Stimulated activated CD4-positive, alpha-beta T cell treated with anti-CD3 and anti-CD28 coated beads, Interleukin-4, amount 100 ng/mL, for 48 hours (primary cell): ENCODE measurements around the gene LSAMP.

Experiments used
- DNase-seq, 2 donors: peaks; one replicate each; pipeline ENCODE4 v3.0.0-alpha.2; 2020; ENCODE audit warnings: low read depth in 2 of 2

Gene LSAMP

DNA sequence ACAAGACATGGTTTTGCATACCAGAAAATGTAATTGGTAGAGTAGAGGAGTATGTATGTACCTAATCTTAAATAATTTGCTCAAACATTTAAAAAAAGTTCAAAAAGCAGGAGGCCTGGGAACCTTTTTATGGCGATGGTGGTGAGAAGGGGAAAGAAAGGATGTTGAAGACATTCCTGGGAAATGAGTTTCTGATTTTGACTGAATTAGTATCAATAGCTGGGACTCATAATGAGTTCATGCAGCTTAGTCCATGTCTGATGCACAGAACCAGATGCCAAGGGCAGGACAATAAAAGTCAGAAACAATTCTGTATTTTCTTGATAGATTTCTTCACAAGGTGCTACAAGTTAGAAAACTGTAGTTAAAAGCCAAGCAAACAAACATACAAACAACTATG, 426.6 kb downstream of the LSAMP start:
- DNase-seq, result no peak

DNA sequence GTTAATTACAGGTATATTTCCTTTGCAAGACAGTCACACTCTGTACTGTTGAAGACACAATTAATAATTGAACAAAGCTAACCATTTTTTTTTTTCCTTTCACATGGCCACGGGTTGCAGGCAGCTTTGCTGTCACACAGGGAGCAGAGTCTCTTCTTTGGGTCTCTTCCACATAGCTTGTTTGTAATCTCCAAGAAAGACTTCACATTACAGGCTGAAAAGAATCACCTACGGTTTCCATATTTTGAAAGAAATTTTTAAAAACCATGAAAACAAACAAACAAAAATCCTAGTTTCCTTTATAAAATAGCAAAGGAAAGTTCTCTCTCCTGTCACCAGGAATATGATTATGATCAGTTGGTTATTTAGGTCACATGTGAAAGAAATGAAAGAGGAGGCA, 429.4 kb downstream of the LSAMP start:
- DNase-seq, result no peak

DNA sequence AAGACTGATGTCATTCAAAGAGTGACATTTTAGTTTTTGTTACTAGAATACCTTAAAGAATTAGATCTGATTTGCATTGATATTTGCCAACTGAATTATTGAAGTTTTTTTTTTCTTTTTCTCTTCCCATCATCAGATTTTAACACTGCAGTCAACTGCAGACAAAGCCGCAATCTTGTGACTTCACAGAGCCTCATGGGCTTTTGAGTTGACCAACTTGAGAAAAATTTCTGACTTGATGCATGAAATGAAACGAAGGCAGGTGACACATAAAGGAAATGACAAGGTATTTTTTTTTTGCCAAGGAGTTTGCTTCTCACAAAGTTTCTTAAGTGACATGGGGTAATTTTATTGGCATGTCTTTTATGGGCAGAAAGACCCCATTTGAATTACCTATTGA, 438.3 kb downstream of the LSAMP start:
- no peak for DNase-seq

DNA sequence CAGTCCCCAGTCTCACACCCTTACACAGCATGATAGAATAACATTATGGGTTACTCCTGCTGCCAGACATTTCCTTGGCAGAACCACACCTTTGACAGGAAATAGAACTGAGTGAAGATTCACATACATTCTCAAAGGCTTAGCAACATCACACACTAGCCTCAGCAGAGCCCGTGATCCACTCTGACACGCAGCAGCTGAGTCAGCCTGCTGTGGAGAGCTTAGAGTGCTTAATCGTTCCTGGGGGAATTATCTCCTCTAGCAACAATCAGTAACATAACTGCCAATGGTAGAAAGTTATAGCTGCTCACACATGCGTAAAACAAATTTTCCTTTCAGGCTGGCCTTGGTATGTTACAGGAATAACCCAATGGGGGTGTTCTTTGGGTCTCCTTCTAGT, 439.9 kb downstream of the LSAMP start:
- no peak for DNase-seq

DNA sequence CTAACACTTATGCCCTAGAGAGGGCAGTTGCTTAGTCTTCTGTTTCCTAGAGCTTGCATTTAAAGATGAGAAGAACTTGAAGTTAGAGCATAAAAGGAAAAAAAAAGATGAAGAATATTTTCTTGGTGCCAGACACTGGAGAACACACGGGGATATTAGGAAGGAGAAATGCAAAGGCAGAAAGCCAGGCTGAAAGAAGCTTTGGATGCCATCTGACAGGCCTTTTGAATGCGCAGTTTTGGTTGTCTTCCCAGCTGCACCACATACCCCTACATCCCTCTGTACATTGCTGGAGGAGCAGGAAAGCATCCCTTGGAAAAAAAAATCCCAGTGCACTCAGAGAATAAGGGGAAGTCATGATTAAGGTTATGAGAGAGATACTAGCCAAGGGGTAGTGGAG, 443.1 kb downstream of the LSAMP start:
- no peak for DNase-seq

DNA sequence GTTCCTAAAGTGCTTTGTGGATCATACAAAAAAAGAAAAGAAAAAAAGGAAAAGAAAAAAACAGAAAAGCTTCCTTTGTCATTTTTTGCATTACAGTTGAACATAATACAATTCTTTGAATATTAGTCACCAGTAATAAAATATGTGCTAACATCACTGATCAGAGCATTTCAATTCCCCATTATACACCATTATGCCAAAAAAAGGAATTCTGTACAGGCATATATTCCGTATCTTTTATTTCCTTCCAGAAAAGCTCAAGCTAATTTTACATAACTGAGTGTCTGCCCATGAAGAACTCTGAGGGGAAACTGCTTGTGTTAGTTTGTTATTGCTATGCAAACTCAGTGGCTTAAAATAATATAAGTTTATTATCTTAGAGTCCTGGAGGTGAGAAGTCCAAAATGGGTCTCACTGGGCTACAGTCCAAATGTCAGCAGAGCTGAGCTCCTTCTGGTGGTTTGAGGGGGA, 444.1 kb downstream of the LSAMP start:
- DNase-seq, result no peak

DNA sequence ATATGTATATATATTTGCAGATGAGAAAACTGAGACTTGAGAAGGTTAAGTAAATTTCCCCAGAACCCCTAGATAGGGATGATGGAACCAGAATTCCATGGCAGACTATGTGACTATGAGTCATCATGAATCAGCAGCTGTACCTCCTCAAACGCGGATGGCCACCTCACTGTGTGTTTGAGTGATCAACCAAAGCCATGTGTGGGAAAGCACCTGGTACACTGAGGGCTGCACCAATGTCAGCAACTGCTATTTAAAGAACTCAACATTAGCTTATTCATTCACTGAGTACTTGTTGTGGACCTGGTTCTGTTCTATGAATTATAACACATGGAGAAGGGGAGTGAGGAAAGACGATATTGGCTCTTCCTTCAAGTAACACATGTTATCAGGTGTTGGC, 445.0 kb downstream of the LSAMP start:
- DNase-seq, result no peak

DNA sequence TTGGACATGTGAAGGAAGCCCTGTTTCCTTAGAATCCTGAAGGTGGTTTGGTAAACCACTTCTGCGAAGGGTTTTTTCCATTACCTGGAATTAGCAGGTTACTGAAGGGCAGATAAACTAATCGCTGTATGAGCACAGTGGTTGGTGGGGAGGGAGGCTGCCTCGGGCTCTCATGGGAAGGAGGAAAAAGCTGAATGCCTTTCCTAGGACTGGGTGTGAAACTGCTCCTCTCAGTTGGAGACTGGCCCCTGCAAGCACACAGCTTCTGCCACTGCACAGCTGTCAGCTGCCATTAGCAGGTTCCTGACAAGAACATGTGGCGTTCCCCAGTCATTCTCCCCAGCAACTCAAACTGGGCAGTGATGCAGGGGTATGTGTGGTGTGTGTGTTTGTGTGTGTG, 445.7 kb downstream of the LSAMP start:
- no peak for DNase-seq

DNA sequence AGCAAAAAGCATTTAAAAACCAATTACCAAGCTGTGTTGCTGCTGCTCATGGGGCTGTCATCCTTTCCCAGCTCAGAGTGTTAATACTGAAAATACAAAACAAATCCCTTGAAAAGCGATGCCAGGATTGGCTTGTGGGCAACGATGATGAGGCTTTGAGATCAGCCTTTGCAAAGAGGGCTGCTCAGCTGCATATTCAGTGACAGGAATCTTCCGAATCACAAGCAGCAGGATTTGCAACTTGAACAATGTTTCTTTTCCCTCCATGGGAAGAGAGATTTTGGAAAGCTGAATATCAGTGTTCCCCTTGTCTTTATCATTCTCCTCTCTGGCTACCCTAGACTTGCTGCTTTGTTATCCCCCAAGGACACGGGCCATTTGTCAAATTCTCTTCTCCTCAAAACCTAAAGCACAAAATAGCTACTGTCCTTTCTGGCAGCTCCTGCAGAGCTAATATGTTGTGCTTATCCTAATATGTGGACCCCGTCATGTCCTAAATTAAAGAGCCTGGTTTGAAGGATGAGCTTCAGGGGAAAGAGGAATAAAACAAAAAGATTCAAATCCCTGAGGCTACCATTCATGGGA, 446.2 kb downstream of the LSAMP start:
- DNase-seq, result no peak

DNA sequence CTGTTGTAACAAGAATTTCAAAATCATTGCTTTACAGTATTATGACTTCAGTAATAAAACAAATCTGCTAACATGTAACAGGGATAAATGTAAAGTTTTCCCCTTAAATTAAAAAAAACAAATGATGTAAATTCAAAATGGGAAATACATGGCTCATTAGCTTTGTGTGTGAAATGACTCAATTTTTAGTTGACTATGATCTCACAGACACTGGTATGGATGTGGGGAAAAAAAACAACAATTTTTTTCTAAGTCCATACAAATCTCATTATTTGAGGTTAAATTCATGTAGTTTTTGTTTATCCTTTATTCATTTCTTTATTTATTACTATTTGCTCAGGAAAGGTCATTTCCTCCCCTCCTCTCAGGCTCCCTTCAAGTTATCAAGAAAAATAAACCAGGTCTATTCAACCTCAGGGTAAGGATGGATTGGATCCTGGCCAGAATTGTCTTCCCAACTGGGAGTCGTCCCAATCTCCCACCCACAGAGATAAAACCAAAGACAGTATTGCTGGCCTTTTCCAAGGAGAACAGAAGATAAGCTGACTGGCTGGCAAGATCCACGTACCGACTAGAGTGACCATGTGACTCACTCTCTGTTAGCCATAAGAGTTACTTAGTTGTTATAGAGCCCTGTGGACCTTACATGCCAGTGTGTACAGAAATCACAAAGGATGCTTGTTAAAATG, 448.7 kb downstream of the LSAMP start:
- no peak for DNase-seq

DNA sequence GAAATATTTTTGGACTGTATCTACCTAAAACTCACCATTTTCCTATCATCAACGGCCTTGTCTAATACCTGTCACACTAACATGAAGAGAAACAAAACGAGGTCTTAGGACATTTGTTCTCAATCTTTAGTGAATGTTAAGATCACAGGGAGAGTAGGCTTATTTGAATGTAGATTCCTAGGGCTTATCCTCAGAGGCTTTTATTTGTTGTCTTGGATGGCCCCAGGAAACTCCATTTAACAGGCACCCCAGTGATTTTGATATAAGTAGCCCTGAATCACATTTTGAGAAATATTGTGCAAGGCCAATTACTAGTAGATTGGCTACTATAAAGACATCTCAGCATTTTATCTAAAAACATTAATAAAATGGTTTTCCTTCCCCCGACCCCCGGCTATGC, 454.6 kb downstream of the LSAMP start:
- DNase-seq, result no peak

DNA sequence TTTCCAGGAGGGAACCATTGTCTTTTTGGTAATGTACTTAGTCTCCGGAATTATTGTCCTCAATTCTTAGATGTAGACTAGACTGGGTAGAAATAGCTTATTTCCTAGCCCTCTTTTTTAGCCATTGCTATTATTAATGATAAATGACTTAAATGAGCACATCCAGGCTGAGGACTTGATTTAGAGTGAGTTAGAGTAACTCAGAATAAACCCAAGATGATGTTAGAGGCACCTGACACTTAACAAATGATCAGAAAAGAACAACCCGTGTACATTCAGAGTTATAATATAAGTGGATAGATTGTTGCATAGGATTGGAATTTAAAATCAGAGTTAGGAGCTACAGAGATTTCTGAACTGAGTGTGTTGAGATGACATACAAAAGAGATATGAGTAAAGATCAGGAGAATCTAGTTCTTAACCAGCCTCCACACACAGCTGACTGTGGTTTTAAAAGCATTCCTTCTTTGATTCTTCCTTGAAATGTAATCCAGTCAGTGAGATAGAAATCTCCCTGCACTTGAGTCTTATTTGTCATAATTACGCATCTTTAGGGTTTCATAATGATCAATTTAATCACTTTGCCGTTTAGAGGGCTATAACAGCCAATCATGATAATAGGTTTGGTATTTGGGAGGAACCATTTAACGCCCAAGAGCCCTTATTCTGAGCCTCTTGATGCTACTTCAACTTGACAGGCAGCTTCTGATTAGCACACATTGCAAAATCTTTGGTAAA, 455.4 kb downstream of the LSAMP start:
- DNase-seq, result no peak

DNA sequence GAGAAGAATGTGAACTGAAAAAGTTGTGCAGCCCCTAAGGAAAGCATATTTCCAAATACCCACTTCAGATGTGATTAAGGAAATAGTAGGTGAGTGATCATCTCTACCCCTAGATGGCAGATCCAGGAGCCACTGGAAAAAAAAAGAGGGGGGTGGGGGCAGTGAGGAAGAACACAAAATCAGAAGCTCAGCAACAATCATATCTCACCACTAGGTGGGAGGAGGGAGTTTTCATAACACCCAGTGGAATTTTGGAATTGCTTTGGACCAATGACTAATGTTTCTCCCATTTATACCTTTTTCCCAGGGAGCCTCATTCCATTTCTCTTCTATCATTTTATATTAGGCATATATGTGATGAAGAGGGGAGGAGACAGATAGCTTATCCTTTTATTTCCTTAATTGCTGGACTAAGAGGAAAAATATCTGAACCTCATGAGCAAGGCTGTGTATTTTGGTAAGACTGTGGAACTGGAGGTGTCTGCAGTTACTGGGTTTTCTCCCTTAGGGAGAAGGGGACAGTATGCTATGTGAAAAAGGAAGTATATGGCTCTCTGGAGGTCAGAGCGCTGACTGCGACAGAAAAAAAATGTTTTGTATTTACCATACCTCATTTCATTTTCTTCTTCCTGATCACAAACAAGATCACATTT, 458.6 kb downstream of the LSAMP start:
- DNase-seq, result no peak

DNA sequence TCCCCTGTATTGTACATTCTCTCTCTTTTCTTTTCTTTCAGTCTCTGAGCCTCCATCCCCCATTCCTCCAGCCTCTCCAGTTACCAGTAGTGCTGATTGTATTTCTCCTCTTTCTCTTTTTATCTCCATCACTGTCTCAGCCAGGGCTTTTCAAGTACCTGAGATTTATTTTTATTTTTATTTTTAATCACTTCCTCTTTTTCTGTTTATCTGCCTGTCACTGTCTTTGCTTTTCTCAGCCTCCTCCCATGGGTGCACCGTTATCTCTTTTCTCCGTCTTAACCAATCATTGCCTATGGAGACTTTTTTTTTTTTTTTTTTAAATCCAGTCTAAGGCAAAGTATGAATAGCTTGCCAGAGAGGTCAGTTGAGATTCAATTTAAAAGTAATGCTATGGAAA, 462.7 kb downstream of the LSAMP start:
- no peak for DNase-seq

DNA sequence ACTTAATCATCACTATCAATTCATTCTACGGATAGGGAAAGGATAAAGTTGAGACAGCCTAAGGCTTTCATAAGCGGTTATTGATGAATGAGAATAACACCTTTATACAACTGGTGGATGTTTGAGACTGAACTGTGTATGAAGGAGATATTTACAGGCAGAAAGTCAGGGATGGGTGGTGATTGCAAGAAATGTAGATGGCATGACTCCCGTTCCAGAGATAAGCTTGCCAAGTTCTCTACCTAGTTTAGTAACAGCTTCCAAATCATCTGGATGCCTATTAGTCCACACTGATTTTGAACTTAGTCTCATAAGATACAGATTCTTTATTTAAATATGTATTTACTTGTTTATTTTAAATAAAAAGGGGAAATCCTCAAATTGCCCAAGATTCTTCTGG, 463.2 kb downstream of the LSAMP start:
- DNase-seq, result no peak

DNA sequence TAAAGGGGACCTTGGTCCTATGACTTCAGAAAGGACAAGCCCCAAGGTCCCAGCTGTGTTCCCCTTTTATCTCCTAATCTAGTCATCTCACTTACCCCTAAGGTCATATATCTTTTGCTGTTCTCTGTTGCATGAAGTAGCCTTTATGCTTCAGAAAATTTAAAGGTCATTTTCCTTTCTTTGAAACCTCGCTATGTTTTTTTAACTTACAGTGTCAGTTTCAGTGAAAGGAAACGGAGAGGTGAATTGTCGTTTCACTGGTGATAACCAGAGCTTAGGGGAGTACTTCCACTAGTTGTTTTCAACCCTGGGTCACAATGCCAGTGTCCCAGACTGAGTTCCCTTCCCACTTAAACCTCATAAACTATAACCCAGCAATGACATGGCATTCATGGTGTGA, 464.6 kb downstream of the LSAMP start:
- DNase-seq, result no peak

DNA sequence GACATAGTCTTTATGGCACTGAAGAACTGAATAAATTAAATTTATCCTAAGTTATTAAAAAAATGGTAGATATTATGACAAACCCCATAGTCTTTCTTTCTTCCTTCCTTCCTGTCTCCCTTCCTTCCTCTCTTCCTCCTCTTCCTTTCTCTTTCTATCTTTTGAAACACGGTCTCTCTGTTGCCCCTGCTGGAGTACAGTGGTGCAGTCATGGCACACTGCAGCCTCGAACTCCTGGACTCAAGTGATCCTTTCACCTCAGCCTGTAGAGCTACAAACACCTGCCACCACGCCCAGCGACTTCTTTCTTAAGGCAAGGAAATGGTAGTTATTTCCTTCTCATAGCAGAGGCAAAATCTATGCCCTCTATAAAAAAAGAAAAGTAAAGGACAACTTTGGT, 467.4 kb downstream of the LSAMP start:
- DNase-seq, result no peak

DNA sequence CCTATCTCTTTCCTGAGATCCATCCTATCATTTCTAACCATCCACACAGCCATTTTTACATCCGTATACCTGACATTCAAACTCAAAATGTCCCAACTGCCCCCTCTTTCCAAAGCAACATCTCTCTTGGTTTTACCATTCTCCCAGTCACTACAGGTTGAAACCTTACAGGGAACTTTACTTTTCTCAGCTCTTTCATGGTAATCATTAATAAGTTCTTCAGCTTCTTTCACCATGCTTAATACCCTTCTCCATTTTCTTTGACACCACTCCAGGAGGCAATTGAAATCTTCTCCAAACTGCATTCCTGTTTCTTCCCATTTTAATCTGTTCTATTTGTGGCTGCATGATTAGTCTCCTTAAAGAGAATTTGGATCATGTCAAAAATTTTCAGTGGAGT, 469.5 kb downstream of the LSAMP start:
- no peak for DNase-seq

DNA sequence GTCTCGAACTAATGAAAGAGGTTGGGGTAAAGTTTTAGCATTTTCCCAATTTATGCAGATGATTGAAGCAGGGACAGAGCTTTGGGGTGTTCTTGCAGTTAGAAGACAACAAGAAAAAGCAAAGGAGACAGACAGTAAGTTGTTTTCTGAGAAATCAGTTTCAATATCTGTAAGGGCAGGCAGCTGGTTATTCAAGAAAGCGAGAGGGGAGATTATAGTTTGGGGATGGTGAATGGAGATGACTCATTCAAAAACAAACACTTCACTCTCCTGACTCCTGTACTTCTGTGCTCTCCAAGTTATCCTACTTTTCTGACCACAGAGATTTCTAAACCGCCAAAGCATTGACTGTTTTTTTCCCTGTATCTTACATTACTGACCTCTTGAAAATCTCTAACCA, 469.9 kb downstream of the LSAMP start:
- DNase-seq, result no peak

DNA sequence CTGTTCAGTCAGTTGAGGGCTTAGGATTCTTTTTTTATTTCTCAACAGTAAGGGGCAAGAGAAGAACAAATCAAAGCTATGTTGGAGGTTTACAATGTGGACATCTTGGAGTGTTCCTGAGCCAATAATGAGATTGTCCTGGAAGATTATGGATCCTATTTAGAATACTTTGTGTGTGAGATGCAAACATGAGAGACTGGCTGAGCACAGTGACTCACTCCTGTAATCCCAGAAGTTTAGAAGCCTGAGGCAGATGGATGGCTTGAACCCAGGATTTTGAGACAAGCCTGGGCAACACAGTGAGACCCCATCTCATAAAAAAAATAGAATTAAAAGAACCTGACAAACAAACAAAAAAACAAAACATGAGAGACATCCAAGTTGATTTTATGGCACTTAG, 470.3 kb downstream of the LSAMP start:
- no peak for DNase-seq

DNA sequence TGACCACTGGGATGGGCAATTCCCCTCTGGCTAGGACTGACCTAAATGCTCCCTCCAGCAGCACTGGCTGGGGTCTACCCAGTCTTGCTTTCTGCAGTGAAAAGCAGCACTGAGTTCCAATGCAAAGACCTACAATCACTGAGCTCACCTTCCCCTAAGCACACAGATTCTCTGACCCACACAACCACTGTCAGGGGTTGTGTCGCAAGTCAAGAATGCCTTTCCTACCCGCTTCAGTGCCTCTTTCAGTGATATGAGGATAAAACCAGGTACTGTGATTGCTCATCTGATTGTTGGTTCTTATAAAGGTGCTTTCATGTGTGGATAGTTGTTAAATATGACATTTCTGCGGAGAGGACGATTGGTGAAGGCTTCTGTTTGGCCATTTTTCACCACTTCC, 476.4 kb downstream of the LSAMP start:
- DNase-seq, result no peak

DNA sequence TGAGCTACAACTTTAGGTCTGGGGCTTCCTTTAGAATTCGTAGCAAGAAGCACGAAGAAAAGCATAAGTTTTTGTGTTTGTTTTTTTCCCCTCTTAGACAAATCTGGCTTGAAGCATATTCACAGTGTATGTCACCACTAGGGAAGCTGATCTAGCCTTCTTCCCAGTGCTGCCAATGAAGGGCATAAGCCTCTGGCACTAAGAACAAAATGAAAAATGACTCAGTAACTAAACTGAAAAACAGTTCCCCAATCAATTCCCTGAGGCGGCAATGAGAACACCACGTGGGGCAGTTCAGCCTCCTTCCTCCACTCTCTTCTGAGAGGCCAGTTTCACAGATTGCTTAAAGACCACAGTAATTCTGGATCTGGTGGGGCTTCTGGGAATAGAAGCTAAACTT, 483.9 kb downstream of the LSAMP start:
- no peak for DNase-seq

DNA sequence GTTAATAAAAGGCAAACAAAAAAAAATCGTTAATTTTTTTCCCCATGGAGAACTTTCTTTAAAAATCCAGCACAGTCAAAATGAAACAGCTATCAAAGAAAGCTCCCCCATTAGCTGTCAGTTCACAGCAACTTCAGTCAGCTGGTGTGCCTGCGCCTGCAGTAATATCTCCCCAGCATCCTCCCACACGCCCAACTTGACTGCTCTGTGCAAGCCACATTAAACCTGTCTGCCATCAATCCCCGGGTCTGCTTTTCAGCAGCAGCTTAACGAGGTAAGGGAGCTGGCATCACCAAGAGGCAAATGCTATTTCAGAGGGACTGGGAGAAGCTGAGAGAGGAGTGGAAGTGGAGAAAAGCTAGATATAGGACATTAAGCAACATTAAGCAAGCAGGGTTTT, 484.5 kb downstream of the LSAMP start:
- no peak for DNase-seq
